ENCODE measurements around the gene TBC1D10B.

The TBC1D10B gene

DNA sequence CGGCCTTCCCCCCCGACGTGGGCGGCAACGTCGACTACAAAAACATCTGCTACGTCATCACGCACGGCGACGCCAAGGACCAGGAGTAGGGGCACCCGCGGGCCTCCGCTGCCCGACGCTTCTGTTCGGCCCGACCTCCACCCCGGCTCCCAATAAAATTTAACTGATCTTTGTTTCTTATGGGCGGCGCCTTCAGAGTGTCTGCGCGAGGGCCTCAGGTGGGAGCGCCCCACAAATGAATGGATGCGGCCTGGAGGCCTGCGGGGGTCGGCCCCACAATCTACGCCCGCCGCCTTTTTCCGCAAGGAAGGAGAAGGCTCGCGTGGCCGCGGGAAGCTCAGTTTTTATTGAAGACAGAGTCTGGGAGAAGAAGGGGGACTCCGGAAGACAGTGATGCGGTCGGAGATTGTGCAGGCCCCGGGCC is 7.5 kb upstream of the TBC1D10B start:
- peak; percentile 64 for DNase-seq (ENCODE audit: low read depth)

DNA sequence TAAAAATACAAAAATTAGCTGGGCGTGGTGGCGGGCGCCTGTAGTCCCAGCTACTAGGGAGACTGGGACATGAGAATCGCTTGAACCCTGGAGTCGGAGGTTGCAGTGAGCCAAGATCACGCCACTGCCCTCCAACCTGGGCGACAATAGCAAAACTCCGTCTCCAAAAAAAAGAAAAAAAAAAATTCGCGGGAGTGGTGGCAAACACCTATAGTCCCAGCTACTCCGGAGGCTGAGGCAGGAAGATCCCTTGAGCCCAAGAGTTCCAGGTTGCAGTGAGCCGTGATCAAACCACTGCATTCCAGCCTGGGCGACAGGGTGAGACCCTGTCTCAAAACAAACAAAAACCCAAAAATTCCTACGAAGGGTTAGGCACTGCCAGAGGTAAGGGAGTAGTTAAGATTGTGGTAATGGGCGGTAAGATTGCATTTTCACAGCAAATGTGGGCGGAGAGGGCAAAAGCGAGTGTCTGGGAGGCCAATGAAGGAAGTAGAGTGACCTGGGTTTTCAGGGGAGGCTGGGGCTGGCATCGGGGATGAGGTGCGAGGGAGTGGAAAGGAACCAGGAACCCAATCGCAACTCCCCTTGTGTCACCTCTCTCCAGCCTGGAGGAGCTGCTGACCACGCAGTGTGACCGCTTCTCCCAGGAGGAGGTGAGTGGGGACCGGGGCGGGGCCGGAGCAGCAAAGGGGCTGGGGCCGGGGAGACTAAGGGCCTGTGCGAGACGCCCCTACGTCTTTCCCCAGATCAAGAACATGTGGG is 6.9 kb upstream of the TBC1D10B start:
- no peak for DNase-seq (ENCODE audit: low read depth)
- TF ChIP-seq, protein P1, sequence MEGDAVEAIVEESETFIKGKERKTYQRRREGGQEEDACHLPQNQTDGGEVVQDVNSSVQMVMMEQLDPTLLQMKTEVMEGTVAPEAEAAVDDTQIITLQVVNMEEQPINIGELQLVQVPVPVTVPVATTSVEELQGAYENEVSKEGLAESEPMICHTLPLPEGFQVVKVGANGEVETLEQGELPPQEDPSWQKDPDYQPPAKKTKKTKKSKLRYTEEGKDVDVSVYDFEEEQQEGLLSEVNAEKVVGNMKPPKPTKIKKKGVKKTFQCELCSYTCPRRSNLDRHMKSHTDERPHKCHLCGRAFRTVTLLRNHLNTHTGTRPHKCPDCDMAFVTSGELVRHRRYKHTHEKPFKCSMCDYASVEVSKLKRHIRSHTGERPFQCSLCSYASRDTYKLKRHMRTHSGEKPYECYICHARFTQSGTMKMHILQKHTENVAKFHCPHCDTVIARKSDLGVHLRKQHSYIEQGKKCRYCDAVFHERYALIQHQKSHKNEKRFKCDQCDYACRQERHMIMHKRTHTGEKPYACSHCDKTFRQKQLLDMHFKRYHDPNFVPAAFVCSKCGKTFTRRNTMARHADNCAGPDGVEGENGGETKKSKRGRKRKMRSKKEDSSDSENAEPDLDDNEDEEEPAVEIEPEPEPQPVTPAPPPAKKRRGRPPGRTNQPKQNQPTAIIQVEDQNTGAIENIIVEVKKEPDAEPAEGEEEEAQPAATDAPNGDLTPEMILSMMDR (IDR thresholded peaks at IDR 0.05; ENCODE audit: low read depth, low read length, missing control alignments): no peak
- peak overlapping the region; percentile 62 for H3K4me3 ChIP-seq (ENCODE audit: low read depth, low read length)
- in situ Hi-C loops (cut with HindIII; ENCODE audit: low sequenced_read_pairs): loop anchor here (10.0 kb wide), 1 partner anchor 262 kb away; the partner anchor contains the start of gene GDPD3

More for the DNA sequence above, 7.5 kb upstream of the TBC1D10B start:
- H3K4me3 ChIP-seq (ENCODE audit: low read depth, low read length): peak overlapping the region; percentile 62
- in situ Hi-C loops (cut with HindIII; ENCODE audit: low sequenced_read_pairs): loop anchor here (10.0 kb wide), 1 partner anchor 263 kb away; the partner anchor contains the start of gene GDPD3
- TF ChIP-seq, protein P1 (IDR thresholded peaks at IDR 0.05; ENCODE audit: low read depth, low read length, missing control alignments): no peak

DNA sequence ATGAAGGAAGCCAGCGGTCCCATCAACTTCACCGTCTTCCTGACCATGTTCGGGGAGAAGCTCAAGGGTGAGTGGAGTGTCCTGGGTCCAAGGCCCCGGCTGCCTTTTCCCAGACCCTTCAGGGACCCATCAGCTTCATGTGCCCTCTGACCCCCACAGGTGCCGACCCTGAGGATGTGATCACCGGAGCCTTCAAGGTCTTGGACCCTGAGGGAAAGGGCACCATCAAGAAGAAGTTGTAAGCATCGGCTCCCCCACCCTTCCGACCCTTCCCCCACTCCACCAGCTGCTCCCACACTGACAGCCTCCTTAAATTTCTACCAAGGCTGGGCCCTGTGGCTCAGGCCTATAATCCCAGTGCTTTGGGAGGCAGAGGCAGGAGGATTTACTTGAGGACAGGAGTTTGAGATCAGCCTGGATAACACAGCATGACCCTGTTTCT is 6.2 kb upstream of the TBC1D10B start:
- no peak overlapping the region for H3K4me3 ChIP-seq (ENCODE audit: low read depth, low read length)
- TF ChIP-seq, protein P1 (IDR thresholded peaks at IDR 0.05; ENCODE audit: low read depth, low read length, missing control alignments): no peak
- no peak for DNase-seq (ENCODE audit: low read depth)
- in situ Hi-C loops (cut with HindIII; ENCODE audit: low sequenced_read_pairs): loop anchor here (10.0 kb wide), 1 partner anchor 262 kb away; the partner anchor contains the start of gene GDPD3

DNA sequence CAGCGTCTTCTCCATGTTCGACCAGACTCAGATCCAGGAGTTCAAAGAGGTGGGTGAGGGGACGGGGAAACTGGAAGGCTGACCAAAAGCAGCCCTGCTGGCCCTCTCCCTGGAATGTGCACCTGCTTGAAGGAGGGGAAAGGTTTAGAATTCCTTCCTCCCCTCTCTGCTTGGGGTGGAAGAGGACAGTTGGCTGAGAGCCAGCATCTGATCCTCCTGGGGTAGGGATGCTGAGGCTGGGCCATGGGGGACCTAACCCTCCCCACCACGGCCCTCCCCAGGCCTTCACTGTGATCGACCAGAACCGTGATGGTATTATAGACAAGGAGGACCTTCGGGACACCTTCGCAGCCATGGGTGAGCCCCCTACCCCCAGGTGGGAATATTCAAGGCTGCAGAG is 5.6 kb upstream of the TBC1D10B start:
- in situ Hi-C loops (cut with HindIII; ENCODE audit: low sequenced_read_pairs): loop anchor here (10.0 kb wide), 1 partner anchor 261 kb away; the partner anchor contains the start of gene GDPD3
- H3K4me3 ChIP-seq (ENCODE audit: low read depth, low read length): no peak overlapping the region
- TF ChIP-seq, protein P1 (IDR thresholded peaks at IDR 0.05; ENCODE audit: low read depth, low read length, missing control alignments): no peak
- DNase-seq (ENCODE audit: low read depth): no peak

DNA sequence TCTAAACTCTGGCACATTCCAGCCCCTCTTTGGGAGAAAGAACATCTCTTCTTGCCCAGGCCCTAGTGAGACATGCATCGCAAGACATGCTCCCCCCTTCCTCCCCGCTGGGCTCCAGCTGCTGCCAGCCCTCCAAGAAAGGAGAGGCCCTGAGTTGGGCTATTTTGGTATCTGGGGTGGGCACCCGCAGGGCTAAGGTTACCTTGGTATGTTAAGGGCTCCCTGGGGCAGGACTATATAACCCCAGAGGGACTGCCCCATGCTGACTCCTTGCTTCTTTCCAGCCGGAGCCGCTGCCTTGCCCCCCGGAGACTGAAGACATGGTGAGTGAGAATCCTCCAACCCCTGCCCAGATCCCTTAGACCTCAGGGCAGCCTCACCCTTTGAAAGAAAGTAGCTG is 4.2 kb upstream of the TBC1D10B start, which contains the start of gene MYL11:
MYL11 (plus strand) TSS at position 265 of the 400 bp plus-strand sequence; CDS start at position 321, 56 bp downstream.
- in situ Hi-C loops (cut with HindIII; ENCODE audit: low sequenced_read_pairs): loop anchor here (10.0 kb wide), 1 partner anchor 260 kb away; the partner anchor contains the start of gene GDPD3
- TF ChIP-seq, protein P1 (IDR thresholded peaks at IDR 0.05; ENCODE audit: low read depth, low read length, missing control alignments): no peak

DNA sequence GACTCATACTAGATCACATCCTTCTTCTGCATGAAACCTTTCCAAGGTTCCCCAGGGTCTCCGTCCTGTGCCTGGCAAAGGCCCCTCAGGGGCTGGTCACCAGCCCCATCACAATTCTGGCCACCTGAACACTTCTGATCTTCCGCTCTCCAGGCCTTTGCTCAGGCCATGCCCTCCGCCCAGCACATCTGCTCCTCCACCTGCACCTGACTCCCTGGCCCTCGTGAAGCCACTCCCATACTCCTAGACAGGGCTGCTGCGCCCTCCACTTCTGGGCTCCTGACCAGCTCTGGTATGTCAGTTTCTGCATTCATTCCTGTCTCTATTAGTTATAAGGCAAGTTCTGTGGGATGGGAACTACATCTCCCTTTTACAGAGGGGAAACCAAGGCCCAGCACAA is 2.4 kb upstream of the TBC1D10B start:
- in situ Hi-C loops (cut with HindIII; ENCODE audit: low sequenced_read_pairs): loop anchor here (10.0 kb wide), 1 partner anchor 258 kb away; the partner anchor contains the start of gene GDPD3
- TF ChIP-seq, protein P1 (IDR thresholded peaks at IDR 0.05; ENCODE audit: low read depth, low read length, missing control alignments): no peak

More for the DNA sequence above, 4.2 kb upstream of the TBC1D10B start, which contains the start of gene MYL11:
- no peak for DNase-seq (ENCODE audit: low read depth)
- H3K4me3 ChIP-seq (ENCODE audit: low read depth, low read length): no peak within 1 kb of the TSS

More for the DNA sequence above, 2.4 kb upstream of the TBC1D10B start:
- no peak overlapping the region for H3K4me3 ChIP-seq (ENCODE audit: low read depth, low read length)
- DNase-seq (ENCODE audit: low read depth): no peak
